WTC11 (cell line): ENCODE measurements around the gene GPX5. TPM values are rescaled to one million over a fixed set of nuclear protein-coding genes. Genes with fewer than 3 reads are reported as not detected.

Experiments
- ATAC-seq: fragments of 200-7000 bp; cut with Tn5 transposase; 2 replicates; pipeline ENCODE4 v1.10.0; 2021; ENCODE audit warnings: mild to moderate bottlenecking, moderate library complexity
- CTCF ChIA-PET: fragments of 300-600 bp; sonication (Branson Sonifier 250); formaldehyde crosslinking; loops from one replicate; lab custom pipeline; 2021; ENCODE audit warnings: antibody characterized with exemption; lab: Charles Lee
- POLR2A ChIA-PET: fragments of 350-600 bp; sonication (Branson Sonifier 250); formaldehyde crosslinking; loops from one replicate; lab custom pipeline; 2021; ENCODE audit warnings: antibody characterized with exemption; lab: Charles Lee
- DNase-seq: peaks from one replicate; pipeline ENCODE4 v3.0.0; 2021; ENCODE audit warnings: low spot score
- H3K27ac Mint-ChIP-seq: 2 replicates; pipeline ENCODE4 v1.8.0; 2021; ENCODE audit warnings: mixed read lengths
- H3K27me3 Mint-ChIP-seq: 2 replicates; pipeline ENCODE4 v1.8.0; 2021; ENCODE audit warnings: low read depth, mild to moderate bottlenecking, moderate library complexity, mixed read lengths
- H3K36me3 Mint-ChIP-seq: 2 replicates; pipeline ENCODE4 v1.8.0; 2021; ENCODE audit warnings: mixed read lengths
- H3K4me1 Mint-ChIP-seq: 2 replicates; pipeline ENCODE4 v1.8.0; 2022; ENCODE audit warnings: mixed read lengths
- H3K4me3 Mint-ChIP-seq: 2 replicates; pipeline ENCODE4 v1.8.0; 2021; ENCODE audit warnings: mild to moderate bottlenecking, moderate library complexity, mixed read lengths
- H3K9me3 Mint-ChIP-seq: 2 replicates; pipeline ENCODE4 v1.8.0; 2021; ENCODE audit warnings: mixed read lengths
- GTF2I ChIP-seq: fragments of 250-450 bp; sonication (Bioruptor Pico); conservative IDR thresholded peaks from 2 replicates; pipeline ENCODE4 v1.4.0; 2021; ENCODE audit warnings: mild to moderate bottlenecking
- HMGA2 ChIP-seq: fragments of 250-450 bp; sonication (Bioruptor Pico); IDR thresholded peaks from 2 replicates; pipeline ENCODE4 v1.4.0; 2021; ENCODE audit warnings: mild to moderate bottlenecking, moderate library complexity
- JUN ChIP-seq: sonication (generic); formaldehyde crosslinking; IDR thresholded peaks from 2 replicates; pipeline ENCODE4 v1.8.0; 2023; ENCODE audit warnings: mild to moderate bottlenecking, missing genetic modification reagents
- KAT7 ChIP-seq: sonication (generic); formaldehyde crosslinking; IDR thresholded peaks from 2 replicates; pipeline ENCODE4 v1.8.1; 2023; ENCODE audit warnings: missing genetic modification reagents, mild to moderate bottlenecking, borderline replicate concordance
- MXD4 ChIP-seq: fragments of 250-450 bp; sonication (Bioruptor Pico); IDR thresholded peaks from 2 replicates; pipeline ENCODE4 v1.8.0; 2021; ENCODE audit warnings: mild to moderate bottlenecking, moderate library complexity, borderline replicate concordance
- MYBL2 ChIP-seq: sonication (generic); formaldehyde crosslinking; IDR thresholded peaks from 2 replicates; pipeline ENCODE4 v1.8.1; 2023; ENCODE audit warnings: mild to moderate bottlenecking, moderate library complexity, missing genetic modification reagents
- OVOL2 ChIP-seq: fragments of 250-450 bp; sonication (Bioruptor Pico); IDR thresholded peaks from 2 replicates; pipeline ENCODE4 v1.9.0; 2021; ENCODE audit warnings: mild to moderate bottlenecking, borderline replicate concordance
- PRRX2 ChIP-seq: fragments of 250-450 bp; sonication (Bioruptor Pico); IDR thresholded peaks from 2 replicates; pipeline ENCODE4 v1.8.0; 2021; ENCODE audit warnings: mild to moderate bottlenecking
- ZBTB21 ChIP-seq: sonication (generic); formaldehyde crosslinking; IDR thresholded peaks from 2 replicates; pipeline ENCODE4 v1.8.1; 2023; ENCODE audit warnings: mild to moderate bottlenecking, missing genetic modification reagents, borderline replicate concordance
- ZNF138 ChIP-seq: sonication (generic); formaldehyde crosslinking; conservative IDR thresholded peaks from 2 replicates; pipeline ENCODE4 v1.8.1; 2022; ENCODE audit warnings: mild to moderate bottlenecking, moderate library complexity, missing genetic modification reagents
- total RNA-seq: library from RNA; stranded (reverse); gene quantifications from 3 replicates; pipeline ENCODE4 v1.2.3, GENCODE V29; 2021
- TF ChIP-seq, protein P1 (sequence below): fragments of 250-450 bp; sonication (Bioruptor Pico); IDR thresholded peaks from 2 replicates; pipeline ENCODE4 v1.9.0; 2021; ENCODE audit warnings: mild to moderate bottlenecking, borderline replicate concordance
- TF ChIP-seq, protein P2 (sequence below): sonication (generic); formaldehyde crosslinking; conservative IDR thresholded peaks from 2 replicates; pipeline ENCODE4 v1.8.1; 2023; ENCODE audit warnings: mild to moderate bottlenecking, low read depth, missing genetic modification reagents, moderate library complexity
- TF ChIP-seq, protein P3 (sequence below): sonication (generic); formaldehyde crosslinking; IDR thresholded peaks from 2 replicates; pipeline ENCODE4 v1.8.1; 2022; ENCODE audit warnings: mild to moderate bottlenecking, missing genetic modification reagents, moderate library complexity, borderline replicate concordance
- TF ChIP-seq, protein P4 (sequence below): sonication (generic); formaldehyde crosslinking; IDR thresholded peaks from 2 replicates; pipeline ENCODE4 v1.8.0; 2023; ENCODE audit warnings: missing genetic modification reagents
- TF ChIP-seq, protein P5 (sequence below): fragments of 250-450 bp; sonication (Bioruptor Pico); IDR thresholded peaks from 2 replicates; pipeline ENCODE4 v2.1.2; 2022; ENCODE audit warnings: mild to moderate bottlenecking, moderate library complexity
- TF ChIP-seq, protein P6 (sequence below): sonication (generic); formaldehyde crosslinking; IDR thresholded peaks from 2 replicates; pipeline ENCODE4 v1.8.1; 2022; ENCODE audit warnings: missing genetic modification reagents, borderline replicate concordance
- TF ChIP-seq, protein P7 (sequence below): sonication (generic); formaldehyde crosslinking; conservative IDR thresholded peaks from 2 replicates; pipeline ENCODE4 v1.8.1; 2022; ENCODE audit warnings: mild to moderate bottlenecking, missing genetic modification reagents

The GPX5 gene
- total RNA-seq, 1 experiment from 2014 or later, result not detected

DNA sequence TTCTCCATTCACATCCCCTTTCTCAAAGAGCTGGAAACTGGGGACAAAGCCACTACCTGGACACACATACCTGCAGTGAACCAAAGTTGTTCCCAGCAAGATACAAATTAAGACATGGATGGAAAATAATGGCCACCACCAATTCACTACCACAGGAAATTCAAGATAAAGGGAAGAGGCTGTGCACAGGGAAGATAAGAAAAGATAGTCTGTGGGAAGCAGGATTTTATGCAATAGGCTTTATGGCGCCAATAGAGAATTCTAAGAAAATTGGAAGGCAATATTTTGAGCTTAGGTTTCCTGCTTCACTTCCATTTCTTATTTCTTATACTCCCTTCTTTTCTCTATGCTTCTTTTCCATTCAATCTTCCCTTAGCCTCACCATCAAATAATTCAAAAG is 19.9 kb upstream of the GPX5 start (continued):
- TF ChIP-seq, protein P1, sequence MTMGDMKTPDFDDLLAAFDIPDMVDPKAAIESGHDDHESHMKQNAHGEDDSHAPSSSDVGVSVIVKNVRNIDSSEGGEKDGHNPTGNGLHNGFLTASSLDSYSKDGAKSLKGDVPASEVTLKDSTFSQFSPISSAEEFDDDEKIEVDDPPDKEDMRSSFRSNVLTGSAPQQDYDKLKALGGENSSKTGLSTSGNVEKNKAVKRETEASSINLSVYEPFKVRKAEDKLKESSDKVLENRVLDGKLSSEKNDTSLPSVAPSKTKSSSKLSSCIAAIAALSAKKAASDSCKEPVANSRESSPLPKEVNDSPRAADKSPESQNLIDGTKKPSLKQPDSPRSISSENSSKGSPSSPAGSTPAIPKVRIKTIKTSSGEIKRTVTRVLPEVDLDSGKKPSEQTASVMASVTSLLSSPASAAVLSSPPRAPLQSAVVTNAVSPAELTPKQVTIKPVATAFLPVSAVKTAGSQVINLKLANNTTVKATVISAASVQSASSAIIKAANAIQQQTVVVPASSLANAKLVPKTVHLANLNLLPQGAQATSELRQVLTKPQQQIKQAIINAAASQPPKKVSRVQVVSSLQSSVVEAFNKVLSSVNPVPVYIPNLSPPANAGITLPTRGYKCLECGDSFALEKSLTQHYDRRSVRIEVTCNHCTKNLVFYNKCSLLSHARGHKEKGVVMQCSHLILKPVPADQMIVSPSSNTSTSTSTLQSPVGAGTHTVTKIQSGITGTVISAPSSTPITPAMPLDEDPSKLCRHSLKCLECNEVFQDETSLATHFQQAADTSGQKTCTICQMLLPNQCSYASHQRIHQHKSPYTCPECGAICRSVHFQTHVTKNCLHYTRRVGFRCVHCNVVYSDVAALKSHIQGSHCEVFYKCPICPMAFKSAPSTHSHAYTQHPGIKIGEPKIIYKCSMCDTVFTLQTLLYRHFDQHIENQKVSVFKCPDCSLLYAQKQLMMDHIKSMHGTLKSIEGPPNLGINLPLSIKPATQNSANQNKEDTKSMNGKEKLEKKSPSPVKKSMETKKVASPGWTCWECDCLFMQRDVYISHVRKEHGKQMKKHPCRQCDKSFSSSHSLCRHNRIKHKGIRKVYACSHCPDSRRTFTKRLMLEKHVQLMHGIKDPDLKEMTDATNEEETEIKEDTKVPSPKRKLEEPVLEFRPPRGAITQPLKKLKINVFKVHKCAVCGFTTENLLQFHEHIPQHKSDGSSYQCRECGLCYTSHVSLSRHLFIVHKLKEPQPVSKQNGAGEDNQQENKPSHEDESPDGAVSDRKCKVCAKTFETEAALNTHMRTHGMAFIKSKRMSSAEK (CRISPR knock-in tag), result no peak
- no peak for TF ChIP-seq ZBTB21 (CRISPR knock-in tag)
- TF ChIP-seq, protein P2, sequence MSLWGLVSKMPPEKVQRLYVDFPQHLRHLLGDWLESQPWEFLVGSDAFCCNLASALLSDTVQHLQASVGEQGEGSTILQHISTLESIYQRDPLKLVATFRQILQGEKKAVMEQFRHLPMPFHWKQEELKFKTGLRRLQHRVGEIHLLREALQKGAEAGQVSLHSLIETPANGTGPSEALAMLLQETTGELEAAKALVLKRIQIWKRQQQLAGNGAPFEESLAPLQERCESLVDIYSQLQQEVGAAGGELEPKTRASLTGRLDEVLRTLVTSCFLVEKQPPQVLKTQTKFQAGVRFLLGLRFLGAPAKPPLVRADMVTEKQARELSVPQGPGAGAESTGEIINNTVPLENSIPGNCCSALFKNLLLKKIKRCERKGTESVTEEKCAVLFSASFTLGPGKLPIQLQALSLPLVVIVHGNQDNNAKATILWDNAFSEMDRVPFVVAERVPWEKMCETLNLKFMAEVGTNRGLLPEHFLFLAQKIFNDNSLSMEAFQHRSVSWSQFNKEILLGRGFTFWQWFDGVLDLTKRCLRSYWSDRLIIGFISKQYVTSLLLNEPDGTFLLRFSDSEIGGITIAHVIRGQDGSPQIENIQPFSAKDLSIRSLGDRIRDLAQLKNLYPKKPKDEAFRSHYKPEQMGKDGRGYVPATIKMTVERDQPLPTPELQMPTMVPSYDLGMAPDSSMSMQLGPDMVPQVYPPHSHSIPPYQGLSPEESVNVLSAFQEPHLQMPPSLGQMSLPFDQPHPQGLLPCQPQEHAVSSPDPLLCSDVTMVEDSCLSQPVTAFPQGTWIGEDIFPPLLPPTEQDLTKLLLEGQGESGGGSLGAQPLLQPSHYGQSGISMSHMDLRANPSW, result no peak
- TF ChIP-seq, protein P3, sequence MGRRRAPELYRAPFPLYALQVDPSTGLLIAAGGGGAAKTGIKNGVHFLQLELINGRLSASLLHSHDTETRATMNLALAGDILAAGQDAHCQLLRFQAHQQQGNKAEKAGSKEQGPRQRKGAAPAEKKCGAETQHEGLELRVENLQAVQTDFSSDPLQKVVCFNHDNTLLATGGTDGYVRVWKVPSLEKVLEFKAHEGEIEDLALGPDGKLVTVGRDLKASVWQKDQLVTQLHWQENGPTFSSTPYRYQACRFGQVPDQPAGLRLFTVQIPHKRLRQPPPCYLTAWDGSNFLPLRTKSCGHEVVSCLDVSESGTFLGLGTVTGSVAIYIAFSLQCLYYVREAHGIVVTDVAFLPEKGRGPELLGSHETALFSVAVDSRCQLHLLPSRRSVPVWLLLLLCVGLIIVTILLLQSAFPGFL, result no peak

DNA sequence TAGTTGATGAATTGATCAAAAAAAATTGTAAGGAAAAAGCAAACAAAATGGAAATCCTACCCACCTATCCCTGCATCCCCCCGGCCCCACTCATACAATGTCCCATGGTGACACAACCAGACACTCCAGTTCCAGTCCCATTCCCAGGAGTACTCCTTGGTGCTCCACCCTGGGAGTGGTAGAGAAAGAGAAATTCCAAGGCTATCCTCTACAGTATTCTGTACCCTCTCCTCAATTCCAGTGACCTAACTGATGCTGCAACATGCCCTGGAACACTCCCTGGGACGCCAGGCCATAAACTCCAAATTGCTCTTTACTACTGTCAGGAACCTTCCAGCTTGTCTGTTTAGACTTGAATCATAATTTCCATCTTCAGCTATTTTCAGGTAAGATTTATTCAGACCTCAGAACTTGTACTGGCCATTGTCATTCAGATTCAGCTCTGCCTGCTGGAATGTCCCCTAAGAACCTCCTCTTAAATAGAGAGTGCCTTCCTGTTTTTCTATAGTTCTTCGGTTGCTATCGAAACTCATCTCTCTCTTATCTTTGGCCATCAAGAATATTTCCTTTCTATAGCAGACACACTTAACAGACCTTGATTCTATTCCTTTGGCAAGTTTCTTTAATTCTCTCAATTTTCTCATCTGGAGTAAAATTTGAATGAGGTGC is 18.7 kb upstream of the GPX5 start:
- Mint-ChIP-seq H3K9me3 (peaks cover 6% of the 10 kb centered on the region; the same call in 1 of the 2 replicates), H3K36me3 (no peaks in the 10 kb centered on the region), H3K27ac (peak overlapping the region; percentile 82), H3K4me3 (no peak overlapping the region; the same call in 1 of the 2 replicates), H3K27me3 (no peaks in the 10 kb centered on the region), H3K4me1 (peaks cover 24% of the 10 kb centered on the region)
- ATAC-seq (peak; percentile 69), DNase-seq (no peak)
- TF ChIP-seq, protein P4, sequence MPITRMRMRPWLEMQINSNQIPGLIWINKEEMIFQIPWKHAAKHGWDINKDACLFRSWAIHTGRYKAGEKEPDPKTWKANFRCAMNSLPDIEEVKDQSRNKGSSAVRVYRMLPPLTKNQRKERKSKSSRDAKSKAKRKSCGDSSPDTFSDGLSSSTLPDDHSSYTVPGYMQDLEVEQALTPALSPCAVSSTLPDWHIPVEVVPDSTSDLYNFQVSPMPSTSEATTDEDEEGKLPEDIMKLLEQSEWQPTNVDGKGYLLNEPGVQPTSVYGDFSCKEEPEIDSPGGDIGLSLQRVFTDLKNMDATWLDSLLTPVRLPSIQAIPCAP (CRISPR knock-in tag), result no peak
- TF ChIP-seq KAT7 (CRISPR knock-in tag) (no peak), MXD4 (CRISPR knock-in tag) (no peak), GTF2I (CRISPR knock-in tag) (no peak), MYBL2 (CRISPR knock-in tag) (no peak), OVOL2 (CRISPR knock-in tag) (no peak), PRRX2 (CRISPR knock-in tag) (no peak), HMGA2 (CRISPR knock-in tag) (no peak), JUN (CRISPR knock-in tag) (no peak), ZNF138 (CRISPR knock-in tag) (no peak)
- TF ChIP-seq, protein P5, sequence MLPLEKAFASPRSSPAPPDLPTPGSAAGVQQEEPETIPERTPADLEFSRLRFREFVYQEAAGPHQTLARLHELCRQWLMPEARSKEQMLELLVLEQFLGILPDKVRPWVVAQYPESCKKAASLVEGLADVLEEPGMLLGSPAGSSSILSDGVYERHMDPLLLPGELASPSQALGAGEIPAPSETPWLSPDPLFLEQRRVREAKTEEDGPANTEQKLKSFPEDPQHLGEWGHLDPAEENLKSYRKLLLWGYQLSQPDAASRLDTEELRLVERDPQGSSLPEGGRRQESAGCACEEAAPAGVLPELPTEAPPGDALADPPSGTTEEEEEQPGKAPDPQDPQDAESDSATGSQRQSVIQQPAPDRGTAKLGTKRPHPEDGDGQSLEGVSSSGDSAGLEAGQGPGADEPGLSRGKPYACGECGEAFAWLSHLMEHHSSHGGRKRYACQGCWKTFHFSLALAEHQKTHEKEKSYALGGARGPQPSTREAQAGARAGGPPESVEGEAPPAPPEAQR (CRISPR knock-in tag), result no peak
- TF ChIP-seq, protein P6, sequence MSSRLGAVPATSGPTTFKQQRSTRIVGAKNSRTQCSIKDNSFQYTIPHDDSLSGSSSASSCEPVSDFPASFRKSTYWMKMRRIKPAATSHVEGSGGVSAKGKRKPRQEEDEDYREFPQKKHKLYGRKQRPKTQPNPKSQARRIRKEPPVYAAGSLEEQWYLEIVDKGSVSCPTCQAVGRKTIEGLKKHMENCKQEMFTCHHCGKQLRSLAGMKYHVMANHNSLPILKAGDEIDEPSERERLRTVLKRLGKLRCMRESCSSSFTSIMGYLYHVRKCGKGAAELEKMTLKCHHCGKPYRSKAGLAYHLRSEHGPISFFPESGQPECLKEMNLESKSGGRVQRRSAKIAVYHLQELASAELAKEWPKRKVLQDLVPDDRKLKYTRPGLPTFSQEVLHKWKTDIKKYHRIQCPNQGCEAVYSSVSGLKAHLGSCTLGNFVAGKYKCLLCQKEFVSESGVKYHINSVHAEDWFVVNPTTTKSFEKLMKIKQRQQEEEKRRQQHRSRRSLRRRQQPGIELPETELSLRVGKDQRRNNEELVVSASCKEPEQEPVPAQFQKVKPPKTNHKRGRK (CRISPR knock-in tag), result no peak
- TF ChIP-seq, protein P3, result no peak
- TF ChIP-seq, protein P7, sequence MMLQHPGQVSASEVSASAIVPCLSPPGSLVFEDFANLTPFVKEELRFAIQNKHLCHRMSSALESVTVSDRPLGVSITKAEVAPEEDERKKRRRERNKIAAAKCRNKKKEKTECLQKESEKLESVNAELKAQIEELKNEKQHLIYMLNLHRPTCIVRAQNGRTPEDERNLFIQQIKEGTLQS (CRISPR knock-in tag), result no peak
- CTCF ChIA-PET, result interaction anchor here (0.7 to 1.8 kb wide), 2 partner anchors 35 to 378 kb away, joined by 3 to 12 read pairs; no protein-coding TSS in a partner anchor
- POLR2A ChIA-PET, result no interaction called here
